NCI-H2171 treated with DMSO at 0.1 percent for 48 hours (cell line): Measurements from ENCODE around the gene CARD10.

Source experiments
- DNase-seq: peaks from one replicate; lab custom pipeline; 2025; lab: John Stamatoyannopoulos, UW

Gene CARD10

DNA sequence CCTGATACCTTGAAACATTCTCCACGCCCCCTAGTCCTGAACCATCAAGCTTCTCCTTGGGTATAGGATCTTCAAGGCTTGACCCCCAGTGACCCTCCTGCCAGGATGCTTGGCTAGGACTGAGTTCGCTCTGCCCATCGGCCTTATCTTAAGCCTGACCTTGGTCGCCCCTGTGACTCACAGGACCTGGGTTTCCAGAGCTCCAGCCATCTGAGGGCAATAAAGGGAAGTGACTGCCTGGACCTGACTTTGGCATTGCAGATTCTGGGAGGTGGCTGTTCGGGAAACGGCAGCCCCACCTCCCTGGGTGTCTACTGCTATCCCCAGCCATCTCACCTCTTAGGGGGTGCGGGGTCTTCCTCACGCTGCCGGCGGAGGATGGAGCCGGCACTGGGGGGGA lies 15.4 kb downstream of the CARD10 start:
- DNase-seq = no peak

DNA sequence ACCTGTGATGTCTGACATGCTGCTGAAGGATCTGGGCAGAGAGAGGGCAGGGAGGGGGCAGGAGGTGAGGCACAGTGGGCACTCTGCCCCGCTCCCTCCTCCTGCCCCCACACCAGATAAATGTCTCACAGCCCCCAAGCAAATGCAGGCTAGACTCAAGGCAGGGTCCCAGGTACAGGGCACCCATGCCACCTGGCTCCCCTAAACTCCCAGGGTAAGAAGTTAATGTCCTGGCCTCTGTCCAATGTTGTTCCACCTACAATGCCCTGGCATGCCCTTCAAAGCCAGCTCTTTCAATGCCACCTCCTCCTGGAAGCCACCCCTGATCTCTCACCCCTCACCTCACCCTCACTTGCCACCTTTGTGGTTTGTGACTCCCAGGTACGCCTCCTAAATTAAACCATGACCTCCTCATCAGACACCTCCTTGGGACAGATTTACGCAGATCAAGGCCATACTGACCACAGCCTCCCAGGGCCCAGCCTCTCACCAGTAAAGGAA lies 16.0 kb downstream of the CARD10 start:
- DNase-seq = no peak

DNA sequence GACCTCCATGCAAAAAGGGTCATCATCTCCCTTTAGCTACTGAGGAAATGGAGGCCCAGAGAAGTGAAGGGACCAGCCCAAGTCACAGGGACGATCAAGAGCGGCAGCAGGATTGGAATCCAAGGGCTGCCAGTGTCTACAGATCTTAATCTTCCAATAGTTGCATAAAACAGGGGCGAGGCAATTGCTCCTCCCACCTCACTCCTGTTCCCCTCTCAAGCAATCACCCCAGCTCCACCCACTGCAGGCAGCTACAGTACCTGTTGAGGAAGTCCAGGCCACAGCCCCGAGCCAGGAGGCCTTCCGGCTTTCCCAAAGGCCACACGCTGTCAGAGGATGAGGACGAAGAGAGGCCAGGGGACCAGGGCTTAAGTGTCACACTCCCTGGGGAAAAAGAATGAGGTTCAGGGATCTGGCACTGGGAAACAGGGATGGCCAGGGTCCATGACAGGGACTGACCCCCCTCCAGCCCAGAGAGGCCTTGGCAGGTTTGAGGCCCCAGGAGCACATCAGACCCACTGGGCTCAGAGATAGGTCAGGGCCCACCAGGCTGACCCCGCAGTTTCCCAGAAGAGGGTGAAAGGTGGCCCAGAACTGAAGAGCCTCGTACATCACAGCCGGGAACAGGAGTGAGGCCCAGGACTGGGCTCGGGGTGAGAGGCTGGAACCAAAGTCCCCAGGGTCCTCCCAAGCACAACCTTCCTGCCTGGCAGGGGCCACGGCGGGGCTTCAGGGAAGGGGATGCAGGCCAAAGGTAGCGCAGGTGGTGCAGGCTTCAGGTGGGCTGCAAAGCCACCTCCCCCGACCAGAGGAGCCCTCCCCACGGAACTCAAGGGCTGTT lies 16.7 kb downstream of the CARD10 start:
- no peak for DNase-seq

DNA sequence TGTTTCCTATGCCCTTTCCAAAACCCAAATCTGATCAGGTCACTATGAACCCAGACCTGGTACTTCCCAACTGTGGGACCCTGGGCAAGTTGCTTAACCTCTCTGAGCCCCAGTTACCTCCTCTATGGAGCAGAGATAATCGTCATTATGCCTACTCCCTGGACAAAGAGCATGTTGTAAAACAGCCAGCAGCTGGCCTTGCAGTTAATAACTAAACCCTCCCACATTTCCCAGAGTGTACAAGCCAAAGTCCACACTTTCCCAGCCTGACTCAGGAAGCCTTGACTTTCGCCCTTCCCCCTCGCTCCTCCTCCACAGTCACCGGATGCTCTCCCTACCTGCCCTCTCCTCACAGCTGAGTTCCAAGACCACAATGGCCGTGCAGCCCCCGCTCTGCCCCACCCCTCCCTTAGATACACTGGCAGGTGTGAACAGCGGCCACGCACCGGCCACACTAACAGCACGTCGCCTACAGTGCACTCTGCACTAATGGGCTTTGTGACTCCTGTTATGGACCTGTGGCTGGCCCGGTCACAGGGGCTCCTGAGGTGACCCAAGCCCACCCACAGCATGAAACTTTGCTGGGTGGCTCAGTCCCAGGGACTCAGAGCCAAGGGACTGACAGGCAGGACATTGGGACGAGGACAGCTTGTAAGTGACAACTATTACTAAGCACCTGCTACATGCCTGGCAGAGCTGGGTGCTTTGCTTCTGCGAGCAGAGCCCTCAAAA lies 17.4 kb downstream of the CARD10 start:
- no peak for DNase-seq

DNA sequence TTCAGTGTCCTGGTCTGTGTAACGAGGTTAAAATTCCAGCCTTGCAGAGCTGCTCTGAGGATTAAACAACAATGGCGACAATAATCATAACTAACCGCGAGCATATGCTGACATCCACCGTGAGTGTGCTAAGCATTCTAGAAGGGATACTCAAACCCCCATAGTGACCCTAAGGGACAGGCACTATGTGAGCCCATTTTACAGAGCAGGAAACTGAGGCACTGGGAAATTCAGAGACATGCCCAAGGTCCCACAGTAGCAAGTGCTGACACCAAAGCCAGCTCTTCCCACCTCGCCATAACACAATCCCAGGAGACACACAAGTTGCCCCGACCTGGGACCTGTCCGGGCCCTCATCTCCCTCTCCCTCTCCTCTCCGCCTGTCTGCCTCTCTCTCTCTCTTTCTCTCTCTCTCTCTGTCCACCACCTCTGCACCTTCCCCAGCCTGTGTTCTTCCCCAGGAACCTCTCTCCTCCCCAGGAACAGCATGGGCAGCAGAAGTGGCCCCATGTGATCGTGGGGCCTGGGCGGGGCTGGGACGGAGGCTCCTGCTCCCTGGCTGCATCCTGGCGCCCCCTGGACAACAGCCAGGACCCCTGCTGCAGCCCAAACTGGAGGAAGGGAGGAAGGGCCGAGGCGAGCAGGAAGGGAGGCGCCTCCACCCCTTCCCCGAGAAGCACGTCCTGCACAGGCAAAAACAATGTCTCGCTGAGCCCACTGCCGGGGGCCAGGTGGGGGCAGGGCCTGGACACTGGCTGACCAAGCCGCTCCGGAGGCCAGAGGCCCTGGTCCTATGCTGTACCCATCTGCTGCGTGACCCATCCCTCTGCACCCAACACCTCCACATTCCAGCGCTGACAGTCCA lies 18.2 kb downstream of the CARD10 start:
- DNase-seq = no peak

DNA sequence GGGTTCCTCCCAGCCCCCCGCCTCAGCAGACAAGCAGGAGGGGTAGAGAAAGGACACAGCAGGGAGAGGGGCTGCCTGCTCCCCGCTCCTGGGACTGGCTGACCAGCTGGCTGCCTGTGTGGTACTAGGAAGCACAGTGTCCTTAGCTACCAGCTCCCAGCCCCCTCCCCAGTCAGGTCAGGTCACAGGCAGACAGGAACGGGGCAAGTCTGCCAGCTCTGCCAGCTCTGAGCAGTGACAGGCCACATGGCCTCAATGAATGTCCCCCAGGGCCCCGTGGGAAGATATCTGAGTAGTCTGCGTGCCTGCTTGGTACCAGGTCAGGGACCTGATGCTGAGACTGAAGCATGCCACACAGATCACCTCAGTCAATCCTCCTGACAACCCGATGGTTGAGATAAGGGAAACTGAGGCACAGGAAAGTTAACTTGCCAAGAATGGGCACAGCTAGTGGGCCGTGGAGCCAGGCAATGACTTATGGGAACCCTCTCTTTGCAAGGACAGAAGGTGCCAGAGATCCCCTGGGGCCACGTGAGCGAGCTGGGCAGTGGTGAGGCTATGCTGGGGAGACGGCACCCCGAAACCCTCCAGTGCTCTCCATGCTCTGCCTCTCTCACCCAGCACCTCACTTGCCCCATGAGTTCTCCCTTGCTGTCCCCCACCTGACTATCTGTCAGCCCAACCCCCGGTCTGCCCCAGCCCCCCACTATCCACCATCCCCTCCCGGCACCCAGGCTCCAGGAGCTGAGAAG lies 19.2 kb downstream of the CARD10 start:
- DNase-seq = no peak

DNA sequence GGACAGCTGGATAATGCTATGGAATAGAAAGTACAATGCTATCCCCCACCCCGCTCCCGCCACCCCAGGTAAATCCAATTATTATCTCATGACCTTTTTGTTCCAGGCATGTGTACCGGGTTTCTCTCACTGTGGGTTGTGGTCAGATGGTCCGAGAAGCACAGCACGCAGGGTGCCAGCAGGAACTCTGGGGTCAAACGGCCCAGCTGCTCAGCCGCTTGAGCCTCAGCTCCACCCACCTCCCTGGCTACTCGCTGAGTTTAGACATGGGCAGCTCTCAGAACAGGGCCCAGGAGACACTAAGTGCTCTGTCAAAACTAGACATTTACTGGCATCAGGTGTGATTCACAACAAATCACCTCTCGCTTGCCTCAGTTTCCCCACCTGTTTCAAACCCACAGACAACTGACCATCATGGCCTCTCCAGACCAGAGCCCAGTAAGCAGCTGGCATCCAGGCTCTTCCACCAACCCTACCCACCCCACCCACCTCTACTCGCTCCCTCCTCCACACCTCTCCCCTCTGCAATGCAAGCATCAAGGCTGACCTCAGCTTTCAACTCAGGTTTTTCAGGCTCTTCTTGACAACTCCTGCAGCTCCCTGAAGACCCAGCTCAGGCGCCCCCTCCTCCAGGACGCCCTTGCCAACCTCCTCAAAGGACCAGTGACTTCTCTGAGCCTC lies 20.0 kb downstream of the CARD10 start:
- DNase-seq = no peak

DNA sequence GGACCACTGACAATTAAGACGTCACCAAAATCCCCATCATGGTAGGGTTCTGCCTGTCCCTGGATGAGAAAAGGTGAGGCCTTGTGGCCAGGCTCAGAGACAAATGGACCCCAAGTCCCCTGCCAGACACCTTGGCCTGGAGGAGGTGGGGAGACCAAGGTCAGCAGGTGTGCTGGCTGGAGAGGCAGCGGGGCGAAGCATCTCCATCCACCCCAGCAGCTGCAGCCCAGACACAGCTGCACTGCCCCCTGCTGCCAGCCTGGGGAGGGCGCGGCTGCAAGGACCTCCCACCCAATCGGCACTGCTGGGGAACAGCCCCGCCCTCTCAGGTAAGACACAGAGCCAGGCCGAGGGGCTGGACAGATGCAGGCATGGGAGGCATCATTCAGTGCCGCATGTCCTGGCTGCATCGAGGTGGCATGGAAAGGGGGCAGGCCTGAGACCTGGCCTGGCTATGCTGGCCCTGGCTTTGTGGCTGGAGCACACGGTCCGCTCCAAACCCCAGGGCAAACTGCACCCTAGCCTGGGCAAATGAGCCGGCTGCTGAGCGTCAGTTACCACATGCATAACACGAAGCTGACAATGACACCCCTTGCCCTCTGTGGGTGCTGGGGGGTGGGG lies 20.8 kb downstream of the CARD10 start:
- DNase-seq = peak; percentile 55

DNA sequence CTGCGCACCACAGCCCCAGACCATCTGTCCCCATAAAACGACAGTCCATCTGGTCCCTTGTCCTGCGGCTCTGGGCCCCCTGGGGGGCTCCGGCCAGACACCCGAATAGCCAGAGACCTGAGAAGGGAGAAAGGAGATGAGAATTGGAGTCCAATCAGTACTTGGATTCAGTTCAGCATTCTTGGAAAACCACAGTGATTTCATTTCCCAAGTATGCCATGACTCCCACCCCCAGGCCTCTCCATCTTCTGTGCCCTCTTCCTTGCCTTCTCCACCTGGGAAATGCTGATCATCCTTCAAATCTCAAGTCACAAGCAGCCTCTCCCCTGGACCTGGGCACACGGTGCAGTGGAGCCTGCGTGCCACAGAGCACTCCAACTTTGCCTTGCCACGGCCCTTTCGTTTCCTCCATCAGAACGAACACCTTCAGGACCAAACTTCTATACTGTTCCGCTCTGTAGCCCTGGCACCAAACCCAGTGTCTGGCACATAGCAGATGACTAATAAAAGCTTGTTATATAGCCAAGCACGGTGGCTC lies 22.1 kb downstream of the CARD10 start:
- DNase-seq = no peak

DNA sequence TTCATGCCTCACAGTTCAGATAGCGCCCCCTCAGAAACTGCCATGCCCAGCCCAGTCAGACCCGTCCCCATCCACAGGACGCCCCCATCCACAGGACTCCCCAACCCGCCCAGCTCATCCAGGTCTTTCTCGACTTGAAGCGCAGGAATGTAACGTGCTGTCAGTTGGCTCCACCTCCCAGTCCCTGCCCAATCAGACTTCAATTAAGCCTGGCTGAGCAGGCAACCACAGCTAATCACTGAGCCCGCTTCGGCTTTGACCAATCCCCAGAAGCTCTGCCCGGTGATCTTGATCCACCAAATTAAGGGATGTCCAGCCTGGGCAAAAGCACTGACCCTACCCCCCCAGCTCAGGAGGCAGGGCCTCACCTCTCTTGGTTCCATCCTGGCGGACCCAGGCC lies 22.6 kb downstream of the CARD10 start:
- DNase-seq = no peak

DNA sequence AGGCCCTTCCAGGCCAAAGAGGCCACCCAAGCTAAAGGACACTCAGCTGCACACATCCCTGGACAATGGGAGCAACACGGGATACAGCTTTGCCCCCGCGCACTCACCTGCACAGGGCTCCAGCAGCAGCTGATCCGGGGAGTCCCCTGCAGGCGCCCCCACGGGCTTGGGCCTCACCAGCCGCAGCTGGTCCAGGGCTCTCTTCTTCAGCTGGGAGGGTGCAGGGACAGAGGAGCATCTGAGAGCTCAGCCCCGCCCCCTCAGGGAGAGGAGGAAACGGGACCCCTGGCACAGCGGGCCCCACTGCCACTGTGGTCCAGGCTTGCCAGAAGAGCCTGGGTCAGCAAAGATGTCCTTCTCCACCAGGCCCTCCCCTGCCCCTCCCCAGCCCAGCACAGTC lies 25.2 kb downstream of the CARD10 start:
- no peak for DNase-seq

DNA sequence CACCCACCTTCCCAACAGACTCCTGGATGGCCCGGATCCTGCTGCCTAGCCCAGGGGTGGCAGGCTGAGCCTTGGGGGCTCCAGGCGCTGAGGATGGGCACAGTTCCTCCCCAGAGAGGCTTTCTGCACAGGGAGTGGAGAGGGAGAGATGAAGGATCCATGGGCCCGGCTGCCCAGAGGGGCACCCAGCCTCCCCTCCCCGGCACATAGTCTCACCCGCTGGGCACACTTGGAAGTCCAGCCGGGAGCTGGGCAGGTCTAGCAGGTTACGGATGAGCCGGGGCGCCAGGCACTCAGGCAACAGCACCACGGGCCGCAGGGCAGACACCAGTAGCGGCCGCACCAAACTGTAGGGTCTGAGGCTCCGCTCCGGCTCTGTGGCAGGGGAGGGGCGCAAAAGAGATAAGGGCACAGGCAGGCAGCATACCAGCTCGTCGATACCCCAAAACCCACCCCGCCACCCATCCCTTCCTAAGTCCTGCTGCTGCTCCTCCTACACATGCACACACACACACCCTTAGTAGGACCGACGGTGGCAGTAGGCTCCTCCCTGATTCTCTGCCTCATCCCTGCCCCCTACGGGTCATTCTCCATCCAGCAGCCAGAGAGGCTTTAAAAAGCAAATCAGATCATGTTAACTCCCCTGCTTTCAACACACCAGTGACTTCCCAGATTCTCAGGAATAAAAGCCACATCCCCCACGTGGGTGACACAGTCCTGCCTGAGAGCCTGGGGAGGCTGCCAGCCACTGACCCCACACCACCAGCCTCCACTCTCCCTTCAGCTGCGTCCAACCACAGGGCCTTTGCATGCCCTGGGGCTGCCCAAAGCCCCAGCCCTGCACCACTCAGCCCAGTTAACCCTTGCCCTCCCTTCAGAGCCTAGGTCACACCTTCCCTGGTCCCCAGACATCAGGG lies 26.5 kb downstream of the CARD10 start:
- DNase-seq = peak; percentile 20

DNA sequence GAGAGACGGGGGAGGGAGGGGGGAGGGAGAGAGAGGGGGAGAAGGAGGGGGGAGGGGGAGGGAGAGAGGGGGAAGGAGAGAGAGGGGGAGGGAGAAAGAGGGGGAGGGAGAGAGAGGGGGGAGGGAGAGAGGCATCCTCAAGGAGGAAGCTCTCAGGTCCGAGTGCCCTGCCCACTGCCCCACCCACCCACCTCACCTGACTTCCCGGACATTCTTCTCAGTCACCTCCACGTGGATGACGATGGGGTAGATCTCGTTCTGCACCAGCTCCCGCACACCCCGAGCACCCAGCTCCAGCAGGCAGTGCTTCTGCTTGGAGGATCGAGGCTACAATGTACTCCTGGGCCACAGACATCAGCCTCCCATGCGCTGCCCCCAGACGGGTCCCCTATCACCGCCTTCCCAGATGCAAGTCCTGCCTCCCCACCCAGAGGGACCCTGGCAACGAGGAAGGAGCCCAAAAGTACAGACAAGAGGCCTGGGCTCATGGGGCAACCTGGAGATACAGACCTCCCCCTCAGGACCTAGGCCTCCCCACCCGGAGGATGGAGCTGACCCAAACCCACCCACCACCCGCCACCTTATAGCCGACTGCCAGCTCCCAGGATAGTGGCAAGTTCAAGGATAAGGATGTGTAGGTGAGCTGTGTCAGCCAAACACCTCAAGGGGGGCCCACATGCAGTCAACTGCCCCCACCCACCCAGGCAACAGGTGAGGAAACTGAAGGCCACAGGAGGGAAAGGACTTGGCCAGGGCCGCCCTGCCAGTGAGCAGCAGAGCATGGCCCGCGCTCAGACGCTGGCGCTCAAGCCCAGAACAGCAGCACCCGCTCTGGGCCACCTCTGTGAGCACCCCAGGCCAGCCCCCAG lies 27.4 kb downstream of the CARD10 start:
- DNase-seq = peak; percentile 72

DNA sequence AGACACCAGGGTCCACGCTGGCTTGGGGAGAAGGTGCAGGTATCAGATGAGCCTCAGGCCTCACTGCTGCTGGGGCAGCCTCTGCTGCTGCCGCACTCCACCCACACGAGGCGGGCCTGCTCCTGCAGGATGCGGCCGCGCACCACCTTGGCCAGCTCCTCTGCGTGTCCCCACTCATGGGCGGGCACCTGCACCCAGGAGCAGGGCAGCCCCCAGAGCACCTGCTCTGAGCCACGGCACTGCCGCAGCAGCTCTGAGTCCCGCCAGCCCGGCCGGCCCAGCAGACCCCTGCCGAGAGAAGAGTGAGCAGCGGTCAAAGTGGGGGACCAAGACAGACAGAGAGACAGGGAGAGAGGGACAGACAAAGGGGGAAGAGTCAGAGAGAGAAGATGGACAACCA lies 28.1 kb downstream of the CARD10 start:
- no peak for DNase-seq

DNA sequence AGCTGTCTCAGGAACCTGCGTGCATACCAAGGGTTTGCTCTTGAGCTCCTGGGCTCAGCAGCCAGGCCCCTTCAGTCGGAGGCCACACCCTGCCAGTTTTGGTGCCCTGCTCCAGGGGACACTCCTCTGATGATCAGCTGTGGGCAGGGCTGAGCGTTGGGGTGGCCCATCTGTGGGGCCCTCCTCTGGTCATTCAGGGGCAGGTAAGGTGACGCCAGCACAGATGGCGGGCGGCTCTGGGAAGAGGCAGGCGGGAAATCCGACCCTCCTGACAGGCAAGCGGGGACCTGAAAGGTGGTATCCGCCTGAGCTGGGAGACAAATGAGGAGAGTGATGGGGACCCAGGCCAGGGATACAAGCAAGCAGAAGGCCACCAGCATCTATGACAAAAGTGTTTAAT lies 29.2 kb downstream of the CARD10 start:
- DNase-seq = peak; percentile 86

DNA sequence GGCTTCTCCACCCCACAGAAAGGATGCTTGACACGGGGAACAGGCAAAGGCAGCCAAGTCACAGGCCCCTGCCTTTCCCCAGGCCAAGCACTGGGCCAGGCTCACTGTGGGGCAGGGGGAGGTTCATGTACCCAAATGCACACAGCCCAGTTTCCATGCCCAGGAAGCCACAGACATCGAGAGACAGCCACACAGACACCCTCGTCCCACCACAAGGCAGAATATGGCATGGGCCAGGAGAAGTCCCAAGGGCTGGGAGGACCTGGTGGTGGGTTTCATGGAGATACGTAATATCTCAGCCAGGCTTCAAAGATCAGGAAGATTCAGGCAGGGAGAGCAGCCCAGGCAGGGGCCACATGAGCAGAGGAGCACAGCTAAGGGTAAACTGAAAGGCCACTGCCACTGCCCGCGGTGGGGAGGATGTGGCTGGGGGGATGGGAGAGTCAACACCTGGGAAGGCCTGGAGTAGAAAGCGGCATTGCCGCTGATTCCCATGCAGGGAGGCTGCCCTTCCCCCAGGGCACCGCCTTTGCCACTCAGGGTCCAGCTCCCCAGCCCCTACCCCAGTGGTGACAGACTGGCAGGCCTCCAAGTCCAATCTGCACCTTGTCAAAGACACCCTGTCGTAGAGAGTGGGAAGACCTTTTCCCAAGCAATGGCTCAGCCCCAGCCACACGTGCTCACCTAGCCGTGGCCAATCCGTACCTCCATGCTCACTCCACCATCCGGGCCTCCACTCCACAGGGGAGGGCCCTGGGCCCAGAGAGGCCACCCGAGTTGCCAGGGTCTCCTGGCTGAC lies 30.7 kb downstream of the CARD10 start:
- DNase-seq = peak; percentile 27

DNA sequence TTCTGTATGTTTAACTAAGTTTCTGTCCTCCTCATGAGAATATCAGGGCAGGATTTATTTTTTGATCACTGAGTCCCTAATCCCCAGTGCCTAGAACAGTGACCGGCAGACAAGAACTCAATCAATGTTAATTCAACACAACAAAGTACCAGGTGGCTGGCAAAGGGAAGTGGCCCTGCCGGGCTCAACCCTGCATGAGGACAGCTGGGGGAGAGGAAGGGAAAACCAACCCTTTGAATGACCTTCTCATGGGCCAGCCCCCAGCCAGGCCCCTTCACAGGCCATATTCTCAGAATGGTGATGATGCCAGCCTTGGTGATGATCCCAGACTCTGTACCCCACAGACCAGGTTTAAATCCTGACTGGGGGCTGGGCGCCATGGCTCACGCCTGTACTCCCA lies 31.6 kb downstream of the CARD10 start:
- DNase-seq = no peak
